Heart left ventricle (tissue), 16 donors: ENCODE measurements around the gene DOCK9. TPM values are rescaled to one million over a fixed set of nuclear protein-coding genes. Genes with fewer than 3 reads are reported as not detected.

Source experiments
- ATAC-seq, 4 donors: fragments of 200-7000 bp; cut with Tn5 transposase; one replicate each; pipeline ENCODE4 v1.9.1; 2020 to 2022; ENCODE audit warnings: moderate library complexity in 4 of 4, mild to moderate bottlenecking in 3 of 4, moderate number of reproducible peaks in 1 of 4
- DNase-seq, 5 donors: peaks; one replicate each; pipeline ENCODE4 v3.0.0-alpha.2; 2020
- H3K27ac ChIP-seq, 12 donors: fragments of 200-600 bp; sonication (generic) in 4 of 12; one replicate each; pipeline versions ENCODE4 v1.5.0 to v1.8.0; 2016 to 2022; ENCODE audit warnings: mild to moderate bottlenecking in 2 of 12
- H3K27me3 ChIP-seq, 9 donors: fragments of 200-600 bp; sonication (generic) in 2 of 9; one replicate each; pipeline versions ENCODE4 v1.5.1 to v1.8.0; 2016 to 2022; ENCODE audit warnings: mild to moderate bottlenecking in 3 of 9
- H3K36me3 ChIP-seq, 9 donors: fragments of 200-600 bp; sonication (generic) in 2 of 9; one replicate each; pipeline versions ENCODE4 v1.5.0 to v1.8.0; 2018 to 2022; ENCODE audit warnings: mild to moderate bottlenecking in 2 of 9
- H3K4me1 ChIP-seq, 12 donors: fragments of 200-600 bp; sonication (generic) in 4 of 12; one replicate each; pipeline versions ENCODE4 v1.5.0 to v1.8.0; 2016 to 2022; ENCODE audit warnings: mild to moderate bottlenecking in 3 of 12
- H3K4me3 ChIP-seq, 12 donors: fragments of 200-600 bp; sonication (generic) in 4 of 12; one replicate each; pipeline versions ENCODE4 v1.5.0 to v1.8.0; 2017 to 2022; ENCODE audit warnings: mild to moderate bottlenecking in 9 of 12, moderate library complexity in 4 of 12
- H3K9me3 ChIP-seq, 12 donors: fragments of 200-600 bp; sonication (generic) in 4 of 12; one replicate each; pipeline versions ENCODE4 v1.5.0 to v1.8.0; 2016 to 2022; ENCODE audit warnings: mild to moderate bottlenecking in 1 of 12
- POLR2A ChIP-seq, 2 donors: fragments of 450-650 bp; IDR thresholded peaks; one replicate each; pipeline ENCODE4 v1.6.1; 2017; ENCODE audit warnings: antibody characterized with exemption in 2 of 2, mild to moderate bottlenecking in 2 of 2, moderate library complexity in 2 of 2
- WGBS, 4 donors: extraction: QIAGEN DNeasy Blood & Tissue Kit in 2 of 4; methylation state at CpG; one replicate each; pipeline versions ENCODE4 v1.1.5 to v1.1.7; 2013 to 2018; 5-methylcytosine and 5-hydroxymethylcytosine counted together
- intact Hi-C, 10 donors: fragments of 100-400 bp; cut with DNase I; formaldehyde crosslinking; loops; one replicate each; pipeline versions ENCODE4 v1.11.1 to v1.14.2; 2022
- polyA plus RNA-seq, 2 donors: library from polyadenylated mRNA; stranded (reverse); fragments of 200-250 nt; gene quantifications; one replicate each; pipeline ENCODE4 v1.2.3, GENCODE V29; 2013
- total RNA-seq, 9 donors: library from RNA; depleted of rRNA in 2 of 9; stranded (reverse); fragments of >200 nt in 2 of 9; fragmentation: NEBNext Ultra II Directional in 3 of 9; extraction: Animal tissue kit (Norgen Biotek cat#: 25700) in 3 of 9; gene quantifications; one replicate each; pipeline versions ENCODE4 v1.1.0 to v1.2.4, GENCODE V29; 2016 to 2023
- TF ChIP-seq, protein P1 (sequence below), 12 donors: fragments of 200-600 bp; sonication (generic) in 4 of 12; IDR thresholded peaks; one replicate each; pipeline versions ENCODE4 v1.5.0 to v1.8.0; 2018 to 2022; ENCODE audit warnings: antibody characterized with exemption in 12 of 12, mild to moderate bottlenecking in 5 of 12
- donor health status: ischemic (EF 13 %, LVEDD 7.1; RV severe dilation, severe dysfunction).
- donor health status: healthy with polysubstance abuse.
- donor health status: DM: no; HTN: yes; CAD: no.
- donor health status: DM: no; HTN: no; CAD: no.
- donor health status: ischemic (EF 25% LVEDD 6.9; RV normal size, moderate dysfunction).
- donor health status: ischemic (EF 25% LVEDD 5.7; RV mildly dilated, moderate dysfunction).
- donor health status: healthy.
- donor health status: DM: yes; HTN: yes; CAD: no.
- donor health status: ischemic (EF 35%, LVEDD 5.7; RV mildly dilated, moderate dysfunction).
- donor health status: nonischemic (EF 11% LVEDD 7.7; RV severe dilation, severe dysfunction).
- donor health status: DM: yes; HTN: yes; CAD: no.
- donor health status: PGD.
- donor health status: ischemic (EF 29% LVEDD 5.4; RV normal size, mild dysfunction).
- donor health status: nonischemic (EF 23%, LVEDD 6.1; RV moderate dilation, normal function).

Gene DOCK9
- total and polyA plus RNA-seq, 11 donors = 21.4 to 128 (median 45.2) TPM

GRCh38 chr13:98958443-98958794 is 19.4 kb downstream of the DOCK9 start:
- Histone ChIP-seq H3K36me3 (peaks cover 0 to 10% (median 0%) of the 10 kb centered on the region in 9 donors), H3K4me3 (no peak overlapping the region), H3K27ac (peak overlapping the region in 1 of 12 donors; percentile 32), H3K27me3 (no peaks in the 10 kb centered on the region), H3K9me3 (no peaks in the 10 kb centered on the region), H3K4me1 (peaks cover 8 to 56% (median 43%) of the 10 kb centered on the region in 12 donors)
- intact Hi-C loops = no loop called here
- WGBS, 4 donors = 66 to 85% (median 83%) methylated on average over 3 of the region's 3 CpGs
- TF ChIP-seq, protein P1, sequence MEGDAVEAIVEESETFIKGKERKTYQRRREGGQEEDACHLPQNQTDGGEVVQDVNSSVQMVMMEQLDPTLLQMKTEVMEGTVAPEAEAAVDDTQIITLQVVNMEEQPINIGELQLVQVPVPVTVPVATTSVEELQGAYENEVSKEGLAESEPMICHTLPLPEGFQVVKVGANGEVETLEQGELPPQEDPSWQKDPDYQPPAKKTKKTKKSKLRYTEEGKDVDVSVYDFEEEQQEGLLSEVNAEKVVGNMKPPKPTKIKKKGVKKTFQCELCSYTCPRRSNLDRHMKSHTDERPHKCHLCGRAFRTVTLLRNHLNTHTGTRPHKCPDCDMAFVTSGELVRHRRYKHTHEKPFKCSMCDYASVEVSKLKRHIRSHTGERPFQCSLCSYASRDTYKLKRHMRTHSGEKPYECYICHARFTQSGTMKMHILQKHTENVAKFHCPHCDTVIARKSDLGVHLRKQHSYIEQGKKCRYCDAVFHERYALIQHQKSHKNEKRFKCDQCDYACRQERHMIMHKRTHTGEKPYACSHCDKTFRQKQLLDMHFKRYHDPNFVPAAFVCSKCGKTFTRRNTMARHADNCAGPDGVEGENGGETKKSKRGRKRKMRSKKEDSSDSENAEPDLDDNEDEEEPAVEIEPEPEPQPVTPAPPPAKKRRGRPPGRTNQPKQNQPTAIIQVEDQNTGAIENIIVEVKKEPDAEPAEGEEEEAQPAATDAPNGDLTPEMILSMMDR (IDR thresholded peaks at IDR 0.05) = no peak
- TF ChIP-seq POLR2A (IDR thresholded peaks at IDR 0.05) = no peak
- DNase-seq (no peak), ATAC-seq (no peak)

DNA sequence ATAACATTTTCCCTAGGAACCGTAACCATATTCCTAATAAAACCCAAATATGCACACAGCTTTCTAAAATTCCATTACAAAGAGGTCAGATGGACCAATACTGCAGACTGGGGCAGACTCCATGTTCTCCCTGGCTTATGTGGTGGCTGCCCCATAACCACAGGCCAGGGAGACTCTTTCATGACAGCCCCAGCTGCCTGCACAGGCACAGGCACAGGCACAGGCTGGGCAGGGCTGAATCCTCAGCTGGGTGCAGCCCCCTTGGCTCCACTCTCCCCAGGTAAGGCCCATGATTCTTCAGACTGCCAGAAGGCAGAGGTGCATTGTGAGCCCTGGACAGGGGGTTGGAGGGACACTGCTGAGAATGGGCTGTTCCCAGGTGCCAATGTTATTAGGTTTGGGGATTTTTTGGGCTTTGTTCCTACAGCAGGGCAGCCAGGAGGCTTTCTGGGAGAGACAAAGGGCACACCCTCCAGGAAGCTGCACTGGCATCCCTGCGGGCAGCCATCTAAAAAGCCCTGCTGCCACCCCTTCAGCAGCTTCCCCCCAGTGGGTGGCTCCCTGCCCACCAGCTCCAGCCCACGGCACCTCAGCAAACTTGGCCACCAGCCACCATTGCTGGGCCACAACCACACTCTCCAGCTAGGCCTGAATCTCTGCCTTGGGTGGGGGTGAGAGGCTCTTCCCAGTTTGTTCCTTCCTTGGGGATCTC is 20.0 kb downstream of the DOCK9 start:
- Histone ChIP-seq H3K9me3 (no peaks in the 10 kb centered on the region), H3K36me3 (peaks cover 0 to 14% (median 0%) of the 10 kb centered on the region in 9 donors), H3K27me3 (no peaks in the 10 kb centered on the region), H3K4me1 (peaks cover 3 to 50% (median 38%) of the 10 kb centered on the region in 12 donors), H3K27ac (peak overlapping the region in 4 of 12 donors; percentile 2 to 32 (median 10)), H3K4me3 (no peak overlapping the region)
- WGBS, 4 donors = 69 to 84% (median 75%) methylated on average over 2 to 3 of the region's 3 CpGs
- intact Hi-C loops = no loop called here
- DNase-seq = no peak
- no peak for ATAC-seq
- TF ChIP-seq POLR2A (IDR thresholded peaks at IDR 0.05) = no peak
- TF ChIP-seq, protein P1 (IDR thresholded peaks at IDR 0.05) = no peak

DNA sequence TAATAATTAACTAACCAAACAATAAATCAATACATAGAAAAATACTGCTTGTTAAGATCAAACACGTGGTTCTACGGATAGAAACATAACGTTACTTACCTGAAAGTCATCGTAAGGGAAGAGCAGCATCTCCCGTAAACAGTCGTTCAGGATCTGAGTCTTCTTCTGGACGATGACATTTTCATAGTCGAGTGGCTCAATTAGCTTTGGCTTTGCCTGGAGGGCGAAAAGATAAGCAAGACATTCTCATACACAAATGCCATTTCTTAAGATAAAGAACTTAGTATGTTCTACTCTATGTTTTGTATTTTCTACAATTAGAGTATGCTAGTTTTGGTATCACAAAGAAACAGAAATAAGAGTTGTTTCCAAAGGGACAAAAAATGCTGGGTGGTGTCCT is 22.5 kb downstream of the DOCK9 start:
- no peak overlapping the region for H3K4me3 ChIP-seq
- H3K27me3 ChIP-seq = no peaks in the 10 kb centered on the region
- H3K4me1 ChIP-seq = peaks cover 0 to 32% (median 21%) of the 10 kb centered on the region in 12 donors
- TF ChIP-seq, protein P1 (IDR thresholded peaks at IDR 0.05) = no peak
- TF ChIP-seq POLR2A (IDR thresholded peaks at IDR 0.05) = no peak
- no peaks in the 10 kb centered on the region for H3K9me3 ChIP-seq
- DNase-seq (no peak), ATAC-seq (no peak)
- intact Hi-C loops = no loop called here
- peaks cover 0 to 14% (median 0%) of the 10 kb centered on the region in 9 donors for H3K36me3 ChIP-seq
- 90 to 92% (median 90%) methylated on average over 9 of the region's 9 CpGs for WGBS, 4 donors
- no peak overlapping the region for H3K27ac ChIP-seq

DNA sequence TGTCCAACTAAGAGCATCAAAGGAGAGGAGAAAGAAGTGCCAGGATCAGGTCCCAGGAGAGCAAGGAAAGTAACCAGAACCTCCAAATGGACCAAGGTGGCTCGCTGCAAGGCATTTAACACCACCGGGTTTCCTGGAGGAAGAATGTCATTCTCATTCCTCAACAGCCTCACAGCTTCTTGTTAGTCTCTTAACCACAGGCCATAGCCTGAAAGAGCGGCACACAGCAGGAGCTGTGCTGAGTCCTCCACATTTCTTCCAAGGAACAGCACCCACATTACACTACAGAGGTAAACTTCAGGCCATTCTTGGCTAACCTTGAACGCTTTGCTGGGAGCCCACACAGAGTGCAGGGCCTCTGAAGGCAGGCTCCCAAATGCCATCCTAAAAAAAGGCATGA is 23.6 kb downstream of the DOCK9 start:
- ATAC-seq = no peak
- no peak for TF ChIP-seq POLR2A (IDR thresholded peaks at IDR 0.05)
- TF ChIP-seq, protein P1 (IDR thresholded peaks at IDR 0.05) = no peak
- WGBS, 4 donors = 77 to 82% (median 78%) methylated on average over 4 of the region's 4 CpGs

More for the DNA sequence above, 23.6 kb downstream of the DOCK9 start:
- no peaks in the 10 kb centered on the region for H3K27me3 ChIP-seq
- H3K27ac ChIP-seq = no peak overlapping the region
- intact Hi-C loops = no loop called here
- DNase-seq = no peak
- peaks cover 0 to 14% (median 0%) of the 10 kb centered on the region in 9 donors for H3K36me3 ChIP-seq
- no peaks in the 10 kb centered on the region for H3K9me3 ChIP-seq
- peaks cover 0 to 22% (median 11%) of the 10 kb centered on the region in 12 donors for H3K4me1 ChIP-seq
- H3K4me3 ChIP-seq = no peak overlapping the region
